ENCODE results near the gene SKA2.
"Not testable (repeated sequence)": the region's sequence is repeated elsewhere in the genome, so short reads cannot be mapped to it uniquely, and the experiment has no call there.

- TF ChIP-seq CTCF (IDR thresholded peaks at IDR 0.05 in 8 of 11, conservative IDR thresholded peaks at IDR 0.05 in 3 of 11); POLR2AphosphoS5 (IDR thresholded peaks at IDR 0.05); POLR2A (IDR thresholded peaks at IDR 0.05): not testable (repeated sequence)
Observed at GRCh38 chr17:59138339-59138738, 16.6 kb downstream of the SKA2 start.

Measured in spleen (tissue), 7 donors.